Measurements from ENCODE around the gene ZNF415.
"Not testable (repeated sequence)": the region's sequence is repeated elsewhere in the genome, so short reads cannot be mapped to it uniquely, and the experiment has no call there.

Gene ZNF415

DNA sequence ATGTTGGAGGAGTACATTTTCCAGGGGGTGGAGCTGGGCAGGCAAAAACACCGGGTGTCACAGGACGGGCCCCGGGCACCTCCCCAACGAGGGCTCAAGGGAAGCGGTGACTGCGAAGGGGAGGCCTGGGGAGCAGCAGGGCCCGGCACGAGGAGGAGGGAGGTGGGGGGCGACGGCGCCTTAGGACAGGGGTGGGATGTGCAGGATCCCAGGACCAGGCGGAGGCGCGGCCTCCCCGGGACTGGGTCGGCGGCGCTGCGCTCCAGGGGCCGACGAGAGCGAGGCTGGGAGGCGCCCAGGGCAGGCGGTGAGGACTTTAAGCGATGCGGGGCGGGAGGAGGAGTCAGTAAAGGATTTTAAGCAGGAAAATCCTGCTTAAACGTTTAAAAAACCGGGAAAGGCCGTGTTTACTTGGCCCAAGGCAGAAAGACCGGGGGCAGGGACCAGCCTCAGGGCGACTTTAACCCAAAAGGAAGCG, 29.9 kb downstream of the ZNF415 start:
- DNase-seq (ENCODE audit: low read depth) = no peak

DNA sequence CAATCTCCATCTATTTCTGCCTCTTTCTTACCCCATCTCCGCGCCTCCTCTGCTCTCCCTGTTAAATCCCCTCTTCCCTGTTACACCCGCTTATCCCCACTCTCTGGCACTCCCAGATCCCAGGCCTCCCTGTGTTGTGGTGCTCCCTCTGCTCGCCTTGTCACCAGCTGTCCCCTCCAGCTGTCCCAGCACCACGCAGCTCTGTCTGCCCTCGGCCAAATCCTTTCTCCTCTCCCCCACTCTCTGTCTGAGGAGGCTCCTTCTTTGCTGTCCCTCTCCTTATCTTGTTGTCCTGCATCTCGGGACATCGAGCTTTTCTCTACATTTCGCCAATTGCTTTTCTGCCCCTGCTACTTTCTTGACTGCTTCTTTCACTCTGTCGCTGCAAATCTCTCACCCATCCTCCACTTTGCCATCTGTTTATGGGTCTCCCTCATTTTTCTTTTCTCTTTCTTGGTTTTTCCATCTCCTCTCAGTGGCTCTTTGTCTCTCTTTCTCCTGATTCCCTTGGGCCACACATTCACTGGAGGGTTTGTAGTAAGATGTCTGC, 30.4 kb downstream of the ZNF415 start:
- DNase-seq (ENCODE audit: low read depth) = no peak

DNA sequence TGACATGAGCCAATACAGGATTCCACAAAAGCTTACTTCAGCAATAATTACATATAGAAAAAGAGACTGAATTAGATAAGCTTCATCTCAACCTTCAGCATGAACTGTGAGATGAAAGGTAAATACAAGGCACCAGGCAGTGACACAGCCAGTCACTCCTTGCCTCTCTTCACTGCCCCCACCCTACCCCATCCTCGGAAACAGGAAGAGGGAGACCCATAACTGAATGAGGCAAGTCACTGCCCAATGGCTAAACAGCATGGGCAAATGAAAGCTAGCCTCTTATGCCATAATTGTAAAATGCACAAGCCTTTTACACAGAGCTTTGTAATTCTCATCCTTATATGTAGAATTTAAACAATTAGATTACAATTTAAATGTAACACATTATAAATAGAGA, 31.2 kb downstream of the ZNF415 start:
- DNase-seq (ENCODE audit: low read depth) = no peak

DNA sequence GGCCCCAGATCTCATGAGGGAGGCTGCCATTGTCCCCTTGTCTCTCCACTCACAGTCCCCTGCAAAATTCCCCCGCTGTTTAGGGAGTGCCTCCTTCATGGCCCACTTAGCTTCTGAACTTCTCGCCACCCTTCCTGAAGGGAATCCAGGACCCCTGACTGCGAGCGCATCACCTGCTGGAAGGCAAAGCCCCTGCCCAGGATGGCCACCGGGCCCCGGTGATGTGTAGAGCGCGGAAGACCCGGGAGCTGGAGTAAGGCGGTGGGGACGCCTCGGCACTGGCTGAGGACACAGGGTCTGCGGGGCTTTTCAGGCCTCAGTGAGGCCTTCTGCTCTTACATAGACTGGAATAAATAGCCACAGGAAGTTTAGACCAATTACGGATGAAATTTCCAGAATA, 34.1 kb downstream of the ZNF415 start:
- DNase-seq (ENCODE audit: low read depth) = not testable (repeated sequence)

DNA sequence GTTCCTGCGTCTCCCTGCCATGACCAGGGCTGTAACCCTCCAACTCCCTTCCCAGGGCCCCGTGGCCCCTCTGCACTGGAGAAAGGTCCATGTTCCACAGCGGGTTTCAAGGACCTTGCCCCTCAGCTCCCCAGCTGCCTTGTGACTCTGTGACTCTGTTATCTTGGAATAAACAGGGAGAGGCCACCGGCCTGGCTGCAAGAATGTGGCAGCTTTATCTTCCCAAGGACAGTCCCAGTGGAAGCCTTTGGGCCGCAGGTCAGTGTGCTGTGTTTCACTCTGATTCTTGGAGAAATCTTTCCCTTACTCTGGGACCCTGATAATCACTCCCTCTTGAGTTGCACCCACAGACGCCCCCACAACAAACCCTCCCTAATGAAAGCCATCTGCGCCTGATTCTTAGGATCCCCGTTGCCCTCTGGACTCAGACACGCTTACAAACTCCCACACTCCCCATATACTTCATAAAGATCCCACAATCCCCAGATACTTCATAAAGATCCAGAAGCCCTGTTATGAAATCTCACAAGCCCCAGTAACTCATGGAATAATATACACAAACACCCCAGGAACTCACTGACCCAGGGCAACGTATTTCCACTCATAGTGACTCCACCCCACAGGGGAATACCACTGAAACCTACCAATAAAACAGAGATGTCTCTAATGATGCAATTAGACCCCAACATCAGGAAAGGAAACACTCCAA, 35.6 kb downstream of the ZNF415 start:
- not testable (repeated sequence) for DNase-seq (ENCODE audit: low read depth)

DNA sequence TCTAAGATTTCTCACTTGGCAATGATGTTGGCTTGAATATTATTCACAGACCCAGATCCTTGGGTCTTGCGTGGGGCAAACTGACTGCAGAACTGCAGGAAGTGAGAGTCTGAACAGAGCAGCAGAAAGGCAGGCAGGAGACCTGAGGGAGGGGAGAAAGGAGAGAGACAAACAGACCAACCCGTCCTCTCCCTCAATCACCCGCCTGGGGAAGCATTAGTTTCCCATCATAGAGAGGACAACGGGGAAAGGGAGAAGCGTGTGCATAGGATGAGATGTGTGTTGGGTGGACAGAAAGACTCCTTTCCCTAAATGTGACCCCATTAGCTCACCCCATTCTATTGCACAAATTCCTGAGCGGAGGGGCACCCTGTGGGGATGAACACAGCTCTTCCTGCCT, 36.1 kb downstream of the ZNF415 start:
- not testable (repeated sequence) for DNase-seq (ENCODE audit: low read depth)

DNA sequence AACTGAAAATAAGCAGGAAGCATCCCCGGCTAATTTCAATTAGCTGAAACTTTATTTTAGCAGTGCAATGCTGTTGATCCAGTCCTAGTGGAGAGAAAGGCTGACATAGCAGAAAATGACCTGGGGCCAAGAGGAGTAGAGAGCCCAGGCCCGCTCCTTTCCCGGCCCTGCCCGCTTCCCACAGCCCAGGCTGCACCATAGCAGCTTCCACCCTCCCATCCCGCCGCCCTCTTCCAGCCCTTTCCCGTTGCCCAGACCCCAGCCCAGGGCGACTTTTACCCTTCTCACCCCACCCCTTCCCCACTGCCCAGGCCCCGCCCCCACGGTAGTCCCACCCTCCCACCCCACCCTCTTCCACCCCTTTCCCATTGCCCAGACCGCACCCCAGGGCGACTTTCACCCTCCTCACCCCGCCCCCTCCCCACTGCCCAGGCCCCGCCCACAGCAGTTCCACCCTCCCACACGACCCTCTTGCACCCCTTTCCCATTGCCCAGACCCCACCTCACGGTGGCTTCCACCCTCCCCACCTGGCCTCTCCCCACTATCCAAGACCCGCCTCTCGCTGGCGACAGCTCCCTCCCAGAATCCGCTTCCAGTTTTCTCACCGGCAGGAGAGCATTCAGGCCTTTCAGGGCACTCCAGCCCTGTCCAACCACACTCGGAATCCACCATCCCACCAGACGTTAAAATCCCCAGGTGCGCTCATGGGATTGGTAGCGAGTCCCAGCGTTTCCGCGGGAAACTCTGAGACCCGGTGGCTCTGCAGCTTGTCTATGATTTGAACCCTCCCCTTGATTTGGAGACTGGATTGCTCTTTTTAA, 37.7 kb downstream of the ZNF415 start:
- DNase-seq (ENCODE audit: low read depth) = no peak

DNA sequence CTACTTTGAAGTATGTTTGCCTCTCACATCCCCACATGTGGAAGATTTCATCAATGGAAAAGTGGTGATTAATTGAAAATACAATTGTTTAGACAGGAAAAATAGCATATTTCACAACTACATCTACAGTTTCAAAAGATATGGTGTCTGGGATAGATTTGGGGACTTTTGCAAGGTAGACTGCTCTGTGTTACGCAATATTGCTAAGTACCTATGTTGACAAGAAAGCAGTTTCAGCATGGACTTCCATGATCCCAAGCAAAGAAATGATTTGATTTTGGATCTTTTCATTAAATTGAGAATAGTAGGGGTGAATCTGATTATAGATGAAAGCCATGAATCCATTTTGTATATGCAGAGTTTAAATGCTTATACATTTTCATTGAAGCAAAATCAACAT, 40.0 kb downstream of the ZNF415 start:
- no peak for DNase-seq (ENCODE audit: low read depth)

DNA sequence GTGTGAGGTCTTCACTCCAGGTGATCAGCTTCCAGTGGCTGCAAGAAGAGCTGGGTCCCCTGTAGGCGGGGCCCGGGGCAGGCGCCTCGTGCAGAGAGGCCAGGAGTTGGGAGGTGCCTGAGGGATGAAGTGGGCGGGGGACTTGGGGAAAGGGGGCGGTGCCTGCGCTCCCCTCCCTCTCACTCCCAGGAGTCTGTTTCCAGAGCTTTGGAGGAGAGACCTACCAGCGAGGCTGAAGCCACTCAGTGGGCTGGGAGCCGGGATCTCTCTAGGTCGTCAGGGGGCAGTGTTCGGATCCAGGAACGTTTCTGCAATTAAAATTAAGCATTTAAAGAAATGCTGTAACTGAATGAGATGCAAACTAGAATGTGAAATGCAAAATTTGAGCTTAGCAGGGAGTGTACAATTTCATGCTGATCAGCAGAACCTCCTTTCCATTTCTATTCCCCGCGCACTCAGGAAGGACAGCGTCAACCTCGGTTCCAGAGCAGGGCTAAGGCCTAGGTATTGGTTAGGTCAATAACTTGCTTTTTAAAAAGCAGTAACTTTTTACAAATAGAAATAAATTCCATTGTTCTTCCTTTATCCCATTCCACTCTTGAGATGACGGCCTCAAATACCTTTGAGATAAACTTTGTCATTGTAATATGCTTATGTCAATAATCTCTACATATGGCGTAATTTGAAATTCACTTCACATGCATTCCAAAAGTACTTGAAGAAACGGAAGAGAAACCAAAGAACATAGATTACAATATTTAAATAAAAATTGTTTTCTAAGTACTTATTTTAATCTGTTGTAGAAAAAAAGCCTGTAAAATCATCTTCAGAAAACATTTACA, 41.1 kb downstream of the ZNF415 start:
- DNase-seq (ENCODE audit: low read depth) = no peak

DNA sequence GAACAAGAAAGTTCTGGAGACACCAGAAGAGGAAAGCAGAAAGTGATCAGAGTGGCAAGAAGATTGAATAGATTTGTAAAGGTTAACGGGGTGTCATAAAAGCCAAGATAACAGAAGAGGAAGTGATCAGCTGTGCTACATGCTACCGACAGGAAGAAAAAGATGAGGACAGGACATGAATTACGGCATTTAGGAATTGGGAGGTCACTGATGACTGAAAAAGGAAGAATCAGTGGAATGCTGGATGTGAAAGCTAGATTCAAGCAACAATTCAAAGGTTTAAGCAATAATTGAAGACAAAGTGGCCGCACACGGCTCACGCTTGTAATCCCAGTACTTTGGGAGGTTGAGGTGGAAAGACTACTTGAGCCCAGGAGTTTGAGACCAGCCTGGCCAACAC, 44.6 kb downstream of the ZNF415 start:
- no peak for DNase-seq (ENCODE audit: low read depth)

DNA sequence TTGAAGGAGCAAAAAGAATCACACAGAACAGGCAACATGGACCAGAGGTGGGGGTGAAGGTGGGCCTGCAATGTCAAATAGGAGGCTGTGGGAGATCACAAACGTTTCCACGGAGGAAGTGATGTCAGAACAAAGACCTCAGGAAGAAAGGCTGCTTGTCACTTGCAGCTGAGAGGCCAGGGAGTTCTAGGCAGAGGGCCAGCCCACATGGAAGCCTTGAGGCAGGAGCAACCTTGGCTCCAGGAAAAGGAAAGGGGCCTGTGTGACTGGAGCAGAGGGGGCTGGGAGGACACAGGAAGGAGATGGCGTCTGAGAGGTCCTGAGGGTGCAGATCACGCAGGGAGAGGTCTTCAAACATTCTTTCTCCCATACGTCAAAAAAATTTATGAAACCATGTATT, 45.8 kb downstream of the ZNF415 start:
- no peak for DNase-seq (ENCODE audit: low read depth)

DNA sequence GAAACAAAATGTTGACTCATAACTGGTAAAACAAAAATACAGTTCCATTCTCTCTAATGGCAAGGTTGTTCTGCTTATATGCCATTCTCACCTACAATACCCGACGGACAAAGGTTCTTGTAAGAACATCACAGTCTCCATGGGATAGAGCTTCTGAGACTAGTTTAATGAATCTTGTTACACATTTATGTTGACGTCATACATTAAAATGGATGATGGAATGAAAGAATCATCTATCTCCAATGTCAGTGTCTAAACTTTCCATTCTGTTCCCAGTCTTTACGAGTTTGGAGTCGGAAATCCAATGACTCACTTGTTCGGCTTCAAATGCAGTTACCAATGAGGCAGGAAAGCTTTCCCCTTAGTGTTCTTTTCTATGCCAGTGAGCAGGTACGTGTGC, 47.2 kb downstream of the ZNF415 start:
- DNase-seq (ENCODE audit: low read depth) = no peak

DNA sequence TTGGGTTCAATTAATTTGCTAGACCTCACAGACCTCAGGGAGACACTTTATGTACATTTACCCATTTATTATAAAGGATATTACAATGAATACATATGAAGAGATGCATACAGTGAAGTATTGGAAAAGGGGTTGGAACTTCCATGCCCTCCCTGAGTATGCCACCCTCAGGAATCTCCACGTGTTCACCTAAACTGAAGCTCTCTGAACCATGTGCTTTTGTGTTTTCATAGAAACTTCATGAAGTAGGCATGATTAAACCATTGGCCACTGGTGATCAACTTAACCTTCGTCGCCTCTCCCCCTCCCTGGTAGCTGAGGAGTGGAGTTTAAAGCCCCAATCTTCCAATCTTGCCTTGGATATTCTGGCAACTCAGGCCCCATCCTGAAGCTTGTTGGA, 49.8 kb downstream of the ZNF415 start:
- DNase-seq (ENCODE audit: low read depth) = no peak

DNA sequence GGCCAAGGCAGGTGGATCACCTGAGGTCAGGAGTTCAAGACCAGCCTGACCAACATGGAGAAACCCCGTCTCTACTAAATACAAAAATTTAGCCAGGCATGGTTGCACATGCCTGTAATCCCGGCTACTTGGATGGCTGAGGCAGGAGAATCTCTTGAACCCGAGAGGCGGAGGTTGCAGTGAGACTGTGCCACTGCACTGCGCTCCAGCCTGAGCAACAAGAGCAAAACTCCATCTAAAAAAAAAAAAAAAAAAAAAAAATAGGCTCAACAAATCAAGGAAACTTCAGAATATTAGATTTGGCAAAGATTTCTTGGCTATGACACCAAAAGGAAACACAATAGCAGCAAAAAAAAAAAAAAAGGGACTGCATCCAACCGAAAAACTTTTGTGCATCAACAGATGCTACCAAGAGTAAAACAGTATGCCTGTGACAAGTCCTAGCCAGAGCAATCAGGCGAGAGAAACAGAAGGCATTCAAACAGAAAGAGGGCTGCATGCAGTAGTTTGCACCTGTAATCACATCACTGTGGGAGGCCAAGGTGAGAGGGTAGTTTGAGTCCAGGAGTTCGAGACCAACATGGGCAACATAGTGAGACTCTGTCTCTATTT, 53.3 kb downstream of the ZNF415 start:
- no peak for DNase-seq (ENCODE audit: low read depth)

DNA sequence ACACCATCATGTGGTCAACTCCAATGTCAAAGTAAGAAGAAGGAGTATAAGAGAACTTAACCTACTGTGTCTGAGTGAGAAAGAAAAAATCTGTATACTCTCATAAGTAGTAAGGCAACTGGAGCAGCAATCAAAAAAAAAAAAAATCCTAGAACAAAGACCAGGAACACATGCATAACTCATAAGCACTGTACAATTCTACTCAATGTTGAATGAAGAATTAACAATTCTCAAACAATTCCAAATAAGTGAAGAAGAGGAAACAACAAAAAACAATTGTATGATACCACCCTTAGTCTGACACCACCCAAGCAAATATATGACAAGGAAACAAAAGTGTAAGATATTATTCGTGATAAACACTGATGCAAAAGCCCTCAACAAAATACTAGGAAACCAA, 54.0 kb downstream of the ZNF415 start:
- no peak for DNase-seq (ENCODE audit: low read depth)

DNA sequence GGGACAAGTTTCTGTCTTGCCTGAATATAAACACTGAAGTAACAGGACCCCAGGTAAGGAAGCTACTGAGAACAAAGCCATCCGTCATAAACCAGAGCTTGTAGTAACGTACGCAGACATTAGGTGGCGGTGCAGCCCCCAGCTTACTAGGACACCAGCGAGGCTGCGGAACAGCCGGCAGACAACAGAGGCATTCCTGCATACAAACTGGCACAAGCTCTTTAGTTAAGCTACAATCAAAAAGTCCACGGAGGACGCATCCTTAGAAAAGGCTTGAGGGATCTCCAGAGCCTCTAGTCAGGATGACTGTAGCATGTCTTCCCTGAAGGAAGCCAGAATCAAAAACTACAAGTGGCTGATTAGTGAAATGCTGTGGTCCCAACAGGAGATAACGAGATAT, 55.7 kb downstream of the ZNF415 start:
- no peak for DNase-seq (ENCODE audit: low read depth)

DNA sequence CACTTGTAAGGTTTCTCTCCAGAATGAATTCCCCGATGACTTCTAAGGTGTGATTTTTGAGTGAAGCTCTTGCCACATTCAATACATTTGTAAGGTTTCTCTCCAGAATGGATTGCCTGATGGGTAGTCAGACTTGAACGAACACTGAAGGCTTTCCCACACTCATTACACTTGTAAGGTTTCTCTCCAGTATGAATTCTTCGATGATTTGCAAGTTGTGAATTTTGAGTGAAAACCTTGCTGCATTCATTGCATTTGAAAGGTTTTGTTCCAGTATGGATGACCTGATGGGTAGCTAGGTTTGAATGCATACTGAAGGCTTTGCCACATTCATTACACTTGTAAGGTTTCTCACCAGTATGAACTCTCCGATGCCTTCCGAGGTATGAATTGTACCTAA, 63.9 kb downstream of the ZNF415 start:
- no peak for DNase-seq (ENCODE audit: low read depth)

DNA sequence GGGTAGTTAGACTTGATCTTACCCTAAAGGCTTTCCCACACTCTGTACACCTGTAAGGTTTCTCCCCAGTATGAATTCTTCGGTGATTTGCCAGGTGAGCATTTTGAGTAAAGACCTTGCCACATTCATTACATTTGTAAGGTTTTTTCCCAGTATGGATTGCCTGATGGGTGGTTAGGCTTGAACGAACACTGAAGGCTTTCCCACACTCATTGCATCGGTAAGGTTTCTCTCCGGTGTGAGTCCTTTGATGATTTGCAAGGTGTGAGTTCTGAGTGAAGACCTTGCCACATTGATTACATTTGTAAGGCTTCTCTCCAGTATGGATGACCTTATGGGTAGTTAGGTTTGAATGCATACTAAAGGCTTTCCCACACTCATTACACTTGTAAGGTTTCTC, 64.5 kb downstream of the ZNF415 start:
- no peak for DNase-seq (ENCODE audit: low read depth)

DNA sequence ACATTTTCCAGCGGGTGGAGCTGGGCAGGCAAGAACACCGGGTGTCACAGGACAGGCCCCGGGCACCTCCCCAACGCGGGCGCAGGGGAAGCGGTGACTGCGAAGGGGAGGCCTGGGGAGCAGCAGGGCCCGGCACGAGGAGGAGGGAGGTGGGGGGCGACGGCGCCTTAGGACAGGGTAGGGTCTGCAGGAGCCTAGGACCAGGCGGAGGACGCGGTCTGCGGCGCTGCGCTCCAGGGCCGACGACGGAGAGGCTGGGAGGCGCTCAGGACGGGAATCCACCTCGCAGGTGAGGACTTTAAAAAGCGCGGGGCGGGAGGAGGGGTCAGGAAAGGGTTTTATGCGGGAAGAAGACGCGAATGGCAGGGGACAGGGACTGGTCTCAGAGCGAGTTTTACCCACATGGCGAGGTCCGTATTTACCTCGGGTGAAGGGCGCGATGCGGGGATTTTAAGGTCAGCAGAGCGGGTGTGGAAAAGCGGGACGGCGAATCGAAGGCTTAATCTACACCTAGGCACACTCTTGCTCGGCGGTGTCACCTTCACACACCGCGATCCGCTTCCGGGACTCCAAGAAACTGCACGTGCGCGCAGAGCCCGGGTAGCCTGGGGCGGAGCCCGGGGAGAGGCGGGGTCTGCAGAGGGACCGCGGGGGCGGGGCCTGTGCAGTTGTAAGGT, 74.7 kb downstream of the ZNF415 start:
- no peak for DNase-seq (ENCODE audit: low read depth)

Measured in stimulated activated CD8-positive, alpha-beta memory T cell treated with anti-CD3 and anti-CD28 coated beads, Interleukin-15, amount 100 ng/mL, for 24 hours (primary cell).